IPS DF 6.9 (cell line): Measurements from ENCODE around the gene NPEPL1.

Source experiments
- DNase-seq: peaks from one replicate; pipeline ENCODE4 v3.0.0-alpha.2; 2013; ENCODE audit warnings: low read depth, low spot score
- H3K27ac ChIP-seq: one replicate; pipeline ENCODE4 v1.5.1; 2013; ENCODE audit warnings: low read length, control low read depth
- H3K27me3 ChIP-seq: 2 replicates; pipeline ENCODE4 v1.6.1; 2013; ENCODE audit warnings: mild to moderate bottlenecking, low read length; ENCODE audit not compliant: control insufficient read depth, insufficient read depth
- H3K36me3 ChIP-seq: 2 replicates; pipeline ENCODE4 v1.6.1; 2013; ENCODE audit warnings: low read length; ENCODE audit not compliant: control insufficient read depth, insufficient read depth
- H3K4me1 ChIP-seq: 2 replicates; pipeline ENCODE4 v1.6.1; 2013; ENCODE audit warnings: low read length; ENCODE audit not compliant: control insufficient read depth, insufficient read depth
- H3K4me3 ChIP-seq: 2 replicates; pipeline ENCODE4 v1.5.1; 2013; ENCODE audit warnings: mild to moderate bottlenecking, low read length
- H3K9me3 ChIP-seq: 2 replicates; pipeline ENCODE4 v1.6.1; 2013; ENCODE audit warnings: low read length, inconsistent platforms; ENCODE audit not compliant: control insufficient read depth, insufficient read depth
- WGBS: extraction: QIAGEN DNeasy Blood & Tissue Kit; methylation state at CpG from one replicate; pipeline ENCODE4 v1.1.7; 2013; ENCODE audit warnings: mixed read lengths, missing lambda C conversion rate; ENCODE audit not compliant: insufficient read length, insufficient coverage; 5-methylcytosine and 5-hydroxymethylcytosine counted together

NPEPL1 gene

DNA sequence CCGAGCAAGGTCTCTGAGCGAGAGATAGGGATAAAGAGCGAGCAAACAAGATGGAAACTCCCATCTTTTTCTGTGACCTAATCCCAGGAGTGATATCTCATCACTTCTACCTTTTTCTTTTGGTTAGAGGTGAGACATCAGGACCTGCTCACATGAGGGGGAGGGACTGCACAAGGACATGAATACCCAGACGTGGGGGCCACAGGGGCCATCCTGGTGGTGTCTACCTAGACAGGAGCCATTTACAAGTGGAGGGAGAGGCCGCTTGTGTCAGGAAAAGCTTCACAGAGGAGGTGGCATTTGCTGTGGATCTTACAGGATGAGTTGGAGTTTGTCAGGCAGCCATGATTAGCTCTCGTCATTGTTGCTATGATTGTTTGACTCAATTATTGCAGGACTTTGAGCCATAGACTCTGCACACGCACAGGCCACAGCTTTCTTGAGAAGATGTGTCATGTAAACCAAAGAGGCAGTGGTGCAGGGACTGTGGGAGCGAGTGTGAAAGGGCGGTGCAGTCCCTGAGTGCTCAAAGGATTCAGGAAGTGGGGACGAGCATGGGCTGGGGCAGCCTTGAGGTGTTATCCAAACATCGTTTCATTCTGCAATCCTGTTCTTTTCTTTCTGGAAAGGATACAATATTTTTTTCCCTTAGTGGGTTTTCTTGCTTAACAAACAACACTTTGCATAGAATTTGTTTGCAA lies 7.7 kb downstream of the NPEPL1 start:
- Histone ChIP-seq H3K4me1 (peaks cover 2% of the 10 kb centered on the region; the same call in 1 of the 2 replicates), H3K27me3 (no peaks in the 10 kb centered on the region), H3K27ac (no peak overlapping the region), H3K4me3 (no peak overlapping the region), H3K9me3 (no peaks in the 10 kb centered on the region), H3K36me3 (peaks cover 26% of the 10 kb centered on the region)
- WGBS: no CpG with 5 or more reads among the region's 11 CpGs
- DNase-seq: no peak

DNA sequence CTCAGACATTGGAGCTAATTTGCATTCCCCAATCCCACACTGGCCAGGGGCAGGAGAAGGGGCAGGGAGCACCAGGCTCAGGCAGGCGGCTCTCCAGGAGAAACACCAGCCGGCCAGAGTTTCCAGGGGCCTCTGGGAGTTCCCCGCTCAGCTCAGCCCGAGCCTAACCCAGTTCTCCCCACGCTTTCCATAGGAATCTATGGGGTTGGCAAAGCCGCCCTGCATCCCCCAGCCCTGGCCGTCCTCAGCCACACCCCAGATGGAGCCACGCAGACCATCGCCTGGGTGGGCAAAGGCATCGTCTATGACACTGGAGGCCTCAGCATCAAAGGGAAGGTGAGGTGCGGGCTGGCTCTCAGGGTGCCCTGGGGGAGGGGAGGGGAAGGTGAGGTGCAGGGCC lies 8.2 kb downstream of the NPEPL1 start:
- peaks cover 26% of the 10 kb centered on the region for H3K36me3 ChIP-seq
- no peak overlapping the region for H3K4me3 ChIP-seq
- peaks cover 2% of the 10 kb centered on the region; the same call in 1 of the 2 replicates for H3K4me1 ChIP-seq
- H3K9me3 ChIP-seq: no peaks in the 10 kb centered on the region
- H3K27ac ChIP-seq: no peak overlapping the region
- WGBS: no CpG with 5 or more reads among the region's 11 CpGs
- no peaks in the 10 kb centered on the region for H3K27me3 ChIP-seq
- no peak for DNase-seq

DNA sequence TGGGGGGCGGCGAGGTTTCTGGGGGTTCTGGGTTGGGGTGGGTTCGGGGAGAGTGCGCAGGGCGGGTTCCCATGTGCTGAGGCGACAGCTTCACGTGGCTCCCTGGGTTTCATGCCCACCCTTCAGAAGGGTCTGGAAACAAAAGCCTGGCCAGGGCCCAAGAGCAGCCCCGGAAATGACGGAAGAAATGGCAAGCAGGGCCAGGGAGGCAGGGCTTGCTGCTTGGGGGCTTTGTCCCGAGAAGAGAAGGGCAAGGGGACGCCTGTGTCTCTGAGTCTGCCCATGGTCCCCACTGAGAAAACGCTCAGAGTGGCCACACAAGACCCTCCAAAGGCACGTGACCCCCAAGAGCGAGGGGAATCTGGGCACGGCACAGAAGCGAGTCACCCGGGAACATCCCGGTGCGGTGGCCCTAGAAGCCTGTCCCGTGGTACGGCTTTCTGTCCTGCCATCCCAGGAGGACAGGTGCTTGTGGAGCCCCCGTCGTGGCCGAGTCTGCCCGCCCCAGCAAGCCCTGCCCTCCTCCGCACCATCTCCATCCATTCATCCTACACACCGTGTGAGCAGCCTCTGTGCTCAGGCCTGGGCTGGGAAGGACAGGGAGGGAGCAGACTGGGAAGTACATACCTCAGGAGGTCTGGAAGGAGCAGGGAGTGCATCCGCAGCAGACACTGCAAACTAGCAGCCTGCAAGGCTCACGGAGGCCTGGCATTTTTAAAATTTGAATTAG lies 9.0 kb downstream of the NPEPL1 start:
- WGBS: no CpG with 5 or more reads among the region's 29 CpGs
- no peak overlapping the region for H3K4me3 ChIP-seq
- no peak for DNase-seq
- H3K36me3 ChIP-seq: peaks cover 20% of the 10 kb centered on the region
- no peaks in the 10 kb centered on the region for H3K9me3 ChIP-seq
- H3K27me3 ChIP-seq: no peaks in the 10 kb centered on the region
- H3K27ac ChIP-seq: no peak overlapping the region
- no peaks in the 10 kb centered on the region for H3K4me1 ChIP-seq

DNA sequence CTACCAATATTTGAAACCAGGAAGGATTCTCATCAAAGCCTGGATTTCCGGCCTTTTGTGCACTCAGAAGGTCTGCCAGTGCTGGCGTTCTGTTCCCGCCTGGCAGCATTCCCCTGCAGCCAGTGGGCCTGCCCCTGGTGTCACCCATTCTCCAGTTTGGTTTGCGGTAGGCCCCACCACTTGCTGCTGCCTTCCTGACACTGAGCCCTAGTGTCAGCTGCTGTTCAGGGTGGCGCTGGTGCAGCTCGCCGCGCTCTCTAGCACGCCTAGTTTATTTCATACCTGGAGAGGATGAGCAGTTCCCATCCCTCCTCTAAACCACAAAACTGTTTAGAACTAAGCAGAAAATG lies 9.5 kb downstream of the NPEPL1 start:
- Histone ChIP-seq H3K36me3 (peaks cover 17% of the 10 kb centered on the region), H3K4me1 (no peaks in the 10 kb centered on the region), H3K27me3 (no peaks in the 10 kb centered on the region), H3K27ac (no peak overlapping the region), H3K9me3 (no peaks in the 10 kb centered on the region), H3K4me3 (no peak overlapping the region)
- no peak for DNase-seq
- WGBS: no CpG with 5 or more reads among the region's 9 CpGs

DNA sequence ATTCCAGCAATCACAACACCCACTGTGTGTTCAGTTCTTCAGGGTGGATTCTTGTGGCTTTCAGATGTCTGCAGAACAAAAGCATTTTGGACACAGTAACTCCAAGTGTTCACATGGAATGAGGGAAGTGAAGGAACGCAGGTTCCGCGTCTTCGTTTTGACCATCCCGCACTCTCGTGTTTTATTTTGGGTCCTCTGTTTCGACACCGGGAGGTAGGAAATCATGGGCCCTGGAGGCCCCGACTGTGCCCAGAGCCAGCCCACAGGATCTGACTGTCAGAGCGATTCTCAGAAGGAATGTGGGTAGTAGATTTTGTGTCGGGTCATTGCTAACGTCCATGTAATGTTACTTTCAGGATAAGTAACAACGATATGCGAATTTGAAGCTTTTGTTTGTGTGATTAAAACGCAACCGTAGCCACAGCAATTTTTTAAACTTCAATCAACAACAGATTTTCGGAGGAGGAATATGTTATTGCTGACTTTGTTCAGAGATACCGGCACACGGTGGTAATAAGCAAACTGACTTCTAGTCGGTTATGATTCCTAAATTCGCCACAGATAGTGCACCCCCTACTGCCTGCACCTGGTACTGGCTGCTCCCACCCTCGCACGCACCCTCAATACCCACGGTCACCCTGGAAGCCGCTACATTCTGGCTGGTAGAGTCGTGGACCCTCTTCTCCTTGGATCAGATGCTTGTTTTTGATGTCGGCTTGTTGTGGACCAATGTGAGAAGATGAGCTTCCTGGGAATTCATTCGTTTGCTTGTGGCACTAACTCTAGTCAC lies 10.5 kb downstream of the NPEPL1 start:
- Histone ChIP-seq H3K9me3 (no peaks in the 10 kb centered on the region), H3K36me3 (peaks cover 16% of the 10 kb centered on the region), H3K4me3 (no peak overlapping the region), H3K27me3 (no peaks in the 10 kb centered on the region), H3K27ac (no peak overlapping the region), H3K4me1 (no peaks in the 10 kb centered on the region)
- no peak for DNase-seq
- WGBS: no CpG with 5 or more reads among the region's 28 CpGs

DNA sequence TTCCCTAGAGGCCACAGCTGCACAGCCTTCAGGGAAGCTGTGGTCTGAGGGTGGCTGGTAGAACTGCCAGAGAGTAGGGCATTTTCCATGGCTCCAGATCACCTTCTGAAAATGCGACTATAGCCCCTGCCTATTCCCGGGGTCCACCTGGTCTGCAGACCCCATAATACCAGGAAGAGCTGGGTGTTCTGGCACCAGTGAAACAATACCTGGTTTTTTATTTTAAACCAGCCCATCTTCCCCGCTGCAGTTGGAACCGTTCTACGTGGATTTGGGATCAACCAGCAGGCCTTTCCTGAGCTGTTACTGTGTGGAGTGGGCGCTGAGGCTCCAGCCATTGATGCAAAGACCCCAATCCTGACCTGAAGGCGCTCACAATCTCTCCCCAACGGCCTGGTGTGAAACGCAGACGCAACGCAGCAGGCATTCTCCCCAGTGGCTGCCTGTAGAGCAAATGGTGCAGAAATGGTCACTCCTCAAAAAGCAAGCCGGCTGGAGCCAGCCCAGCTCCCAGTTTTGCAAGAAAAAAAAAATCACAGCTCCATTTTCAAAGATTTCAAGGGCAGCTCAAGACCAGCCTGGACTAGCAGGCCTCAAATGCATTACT lies 11.3 kb downstream of the NPEPL1 start:
- no CpG with 5 or more reads among the region's 12 CpGs for WGBS
- H3K27me3 ChIP-seq: no peaks in the 10 kb centered on the region
- no peak overlapping the region for H3K4me3 ChIP-seq
- no peak overlapping the region for H3K27ac ChIP-seq
- H3K4me1 ChIP-seq: no peaks in the 10 kb centered on the region
- H3K9me3 ChIP-seq: no peaks in the 10 kb centered on the region
- peaks cover 14% of the 10 kb centered on the region for H3K36me3 ChIP-seq
- DNase-seq: no peak

DNA sequence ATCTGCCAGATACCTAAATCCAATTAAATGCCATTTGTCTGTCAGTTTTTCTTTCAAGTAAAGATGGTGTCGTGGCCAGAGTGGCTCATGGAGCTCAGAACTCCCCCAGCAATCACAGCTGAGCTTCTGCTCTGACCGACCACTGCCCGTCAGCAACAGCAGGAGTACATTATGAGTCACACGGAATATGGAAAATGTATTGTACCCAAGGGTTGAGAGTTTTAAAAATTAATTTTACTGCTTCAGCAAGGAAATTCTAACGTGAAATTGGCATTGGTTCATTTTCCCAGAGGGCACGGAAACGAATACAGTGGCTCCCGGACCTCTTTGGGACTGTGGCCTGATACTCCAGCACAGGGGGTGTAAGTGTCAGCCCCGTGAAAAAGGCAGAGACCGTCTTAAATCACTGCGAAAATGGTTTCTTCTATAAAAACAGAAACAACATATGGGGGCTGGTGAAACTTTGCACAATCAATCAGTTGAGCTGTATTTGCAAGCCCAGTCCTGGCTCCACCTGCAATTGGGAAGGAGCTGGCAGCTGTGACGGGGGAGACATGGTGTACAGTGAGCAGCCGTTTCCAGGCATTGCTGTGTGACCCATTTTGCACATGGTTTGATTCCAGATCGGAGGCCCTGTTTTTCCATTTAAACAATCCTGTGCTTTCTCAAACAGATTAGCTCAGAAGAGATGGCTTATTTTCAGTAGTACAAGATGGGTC lies 12.8 kb downstream of the NPEPL1 start:
- Histone ChIP-seq H3K4me3 (no peak overlapping the region), H3K27me3 (no peaks in the 10 kb centered on the region), H3K27ac (no peak overlapping the region), H3K36me3 (peaks cover 9% of the 10 kb centered on the region), H3K4me1 (no peaks in the 10 kb centered on the region), H3K9me3 (no peaks in the 10 kb centered on the region)
- no peak for DNase-seq
- WGBS: no CpG with 5 or more reads among the region's 14 CpGs

DNA sequence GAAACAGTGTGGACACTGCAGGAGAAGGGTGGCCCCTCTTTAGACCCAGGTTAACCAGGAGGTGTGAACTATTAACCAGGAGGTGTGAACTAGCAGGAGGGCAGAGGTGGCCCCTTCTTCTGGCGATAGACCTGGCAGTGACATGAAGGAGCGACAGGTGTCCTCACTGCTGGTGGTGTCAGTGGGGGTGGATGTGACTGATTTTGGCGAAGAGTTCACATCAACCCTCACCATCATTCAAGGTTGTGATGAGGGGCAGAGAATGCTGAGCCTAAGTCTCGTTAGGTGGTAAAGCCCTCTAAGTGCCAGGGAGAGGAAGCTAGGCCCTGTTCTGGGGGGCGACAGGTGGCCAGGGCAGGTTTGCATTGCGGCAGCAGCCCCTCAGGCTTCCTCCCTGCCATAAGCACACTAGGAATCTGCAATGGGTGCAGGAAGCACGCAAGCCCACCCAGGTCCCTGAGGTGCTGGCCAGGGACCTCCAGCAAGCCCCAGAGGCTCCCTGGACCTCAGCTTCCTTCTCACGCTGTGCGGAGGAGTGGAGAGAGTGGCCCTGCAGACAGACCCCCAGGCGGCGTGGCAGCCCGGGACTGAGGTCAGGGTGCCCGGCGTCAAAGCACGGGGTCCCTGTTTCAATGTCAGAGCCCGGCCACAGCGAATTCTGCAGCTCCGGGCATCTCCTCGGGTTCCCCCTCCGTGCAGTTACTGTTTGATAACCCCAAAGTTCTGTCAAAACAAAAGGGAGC lies 13.7 kb downstream of the NPEPL1 start:
- no CpG with 5 or more reads among the region's 20 CpGs for WGBS
- no peak overlapping the region for H3K4me3 ChIP-seq
- DNase-seq: no peak
- H3K27me3 ChIP-seq: no peaks in the 10 kb centered on the region
- H3K4me1 ChIP-seq: no peaks in the 10 kb centered on the region
- peaks cover 9% of the 10 kb centered on the region for H3K36me3 ChIP-seq
- H3K27ac ChIP-seq: no peak overlapping the region
- H3K9me3 ChIP-seq: no peaks in the 10 kb centered on the region

DNA sequence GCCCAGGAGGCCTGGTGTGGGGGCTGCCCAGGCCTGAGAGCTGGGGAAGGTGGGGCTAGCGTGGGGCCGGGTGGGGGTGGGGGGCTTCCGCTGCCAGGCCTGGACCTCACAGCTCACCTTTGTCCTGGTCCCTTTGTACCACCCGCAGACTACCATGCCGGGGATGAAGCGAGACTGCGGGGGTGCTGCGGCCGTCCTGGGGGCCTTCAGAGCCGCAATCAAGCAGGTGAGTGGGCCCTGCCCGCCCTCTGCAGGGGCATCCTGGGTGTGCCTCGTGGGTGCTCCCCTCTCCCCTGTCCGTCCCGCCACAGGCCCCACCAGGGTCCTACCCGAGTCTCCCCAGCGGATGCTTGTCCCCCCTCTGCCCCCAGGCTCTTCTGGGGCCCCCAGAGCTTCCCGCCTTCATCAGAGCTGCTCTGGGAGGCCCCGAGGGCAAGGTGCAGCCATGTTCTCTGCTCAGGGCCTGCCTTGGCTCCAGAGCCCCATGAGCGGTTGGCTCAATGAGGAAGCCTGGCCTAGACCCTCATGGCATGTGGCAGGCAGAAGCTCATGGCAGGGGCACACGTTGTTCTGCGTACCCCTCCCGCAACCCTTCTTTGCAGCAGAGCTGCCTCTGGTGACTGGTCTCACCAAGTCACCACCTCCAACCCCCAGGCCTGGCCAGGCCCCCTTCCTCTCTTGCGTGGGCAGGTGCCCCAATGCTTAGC lies 14.5 kb downstream of the NPEPL1 start:
- WGBS: no CpG with 5 or more reads among the region's 23 CpGs
- no peak overlapping the region for H3K4me3 ChIP-seq
- no peak for DNase-seq

More for the DNA sequence above, 14.5 kb downstream of the NPEPL1 start:
- Histone ChIP-seq H3K27ac (no peak overlapping the region), H3K4me1 (no peaks in the 10 kb centered on the region), H3K27me3 (no peaks in the 10 kb centered on the region), H3K9me3 (no peaks in the 10 kb centered on the region), H3K36me3 (peaks cover 8% of the 10 kb centered on the region)
